Muscle layer of duodenum (tissue), 2 donors: ENCODE results near the gene AR.

Experiments used
- H3K27ac ChIP-seq: one replicate; pipeline ENCODE4 v1.7.0; 2013; ENCODE audit warnings: mild to moderate bottlenecking, low read length
- H3K27me3 ChIP-seq: one replicate; pipeline ENCODE4 v1.7.0; 2013; ENCODE audit warnings: low read depth, mild to moderate bottlenecking, control low read depth, low read length
- H3K36me3 ChIP-seq, 2 donors: one replicate each; pipeline ENCODE4 v1.7.0; 2013; ENCODE audit warnings: low read length in 2 of 2, control low read depth in 1 of 2, mild to moderate bottlenecking in 1 of 2; ENCODE audit not compliant: insufficient read depth in 2 of 2, control insufficient read depth in 1 of 2
- H3K4me1 ChIP-seq, 2 donors: one replicate each; pipeline ENCODE4 v1.7.0; 2013; ENCODE audit warnings: low read length in 2 of 2, mild to moderate bottlenecking in 2 of 2, control low read depth in 1 of 2, moderate library complexity in 1 of 2; ENCODE audit not compliant: insufficient read depth in 2 of 2, control insufficient read depth in 1 of 2
- H3K4me3 ChIP-seq, 2 donors: one replicate each; pipeline ENCODE4 v1.7.0; 2013; ENCODE audit warnings: low read length in 2 of 2, low read depth in 1 of 2, mild to moderate bottlenecking in 1 of 2
- H3K9me3 ChIP-seq, 2 donors: one replicate each; pipeline ENCODE4 v1.7.0; 2013; ENCODE audit warnings: low read length in 2 of 2, control low read depth in 1 of 2, mild to moderate bottlenecking in 1 of 2; ENCODE audit not compliant: control insufficient read depth in 1 of 2
- donor health status: healthy.

Gene AR

DNA sequence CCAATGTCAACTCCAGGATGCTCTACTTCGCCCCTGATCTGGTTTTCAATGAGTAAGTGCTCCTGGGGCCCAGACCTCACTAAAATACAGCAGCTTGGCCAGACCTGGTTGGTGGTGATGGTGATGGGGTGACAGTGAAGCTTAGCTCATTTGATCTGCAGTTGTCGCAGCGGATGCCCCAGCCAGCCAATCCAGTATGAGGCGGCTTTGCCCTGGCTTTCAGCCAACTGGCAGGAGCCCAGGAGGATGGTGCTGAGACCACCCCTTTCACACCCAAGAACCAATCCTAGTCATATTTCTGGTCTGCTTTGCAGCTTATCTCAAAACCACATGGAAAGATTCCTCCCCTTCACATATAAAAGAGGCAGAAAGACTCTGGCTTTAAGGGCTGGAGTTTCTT is 173.8 kb downstream of the AR start:
- Histone ChIP-seq H3K27me3 (no peaks in the 10 kb centered on the region), H3K4me3 (no peak overlapping the region), H3K9me3 (no peaks in the 10 kb centered on the region), H3K4me1 (peaks cover 0 to 6% of the 10 kb centered on the region in 2 donors), H3K27ac (no peak overlapping the region), H3K36me3 (no peaks in the 10 kb centered on the region)

DNA sequence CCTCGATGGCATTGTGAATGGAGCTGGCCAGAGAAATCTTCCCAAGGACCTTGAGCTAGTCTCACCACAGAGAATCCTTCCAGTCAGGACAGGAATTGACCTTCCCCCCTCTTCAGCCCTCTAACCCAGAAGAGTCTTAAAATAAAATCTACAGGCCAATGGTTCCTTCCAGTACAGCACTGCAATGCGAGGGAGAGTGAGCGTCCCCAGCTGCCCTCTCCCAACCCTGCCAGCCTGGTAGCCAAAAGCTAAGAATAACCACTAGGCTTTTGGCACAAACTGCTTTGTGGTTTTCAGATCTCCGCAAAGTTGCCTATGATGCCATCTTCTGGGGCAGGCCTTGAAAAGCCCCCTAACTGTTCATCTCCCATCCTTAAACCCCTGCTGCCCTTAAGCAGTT is 175.1 kb downstream of the AR start:
- H3K4me3 ChIP-seq = no peak overlapping the region
- H3K27me3 ChIP-seq = no peaks in the 10 kb centered on the region
- peaks cover 0 to 6% of the 10 kb centered on the region in 2 donors for H3K4me1 ChIP-seq
- no peak overlapping the region for H3K27ac ChIP-seq
- no peaks in the 10 kb centered on the region for H3K36me3 ChIP-seq
- no peaks in the 10 kb centered on the region for H3K9me3 ChIP-seq

DNA sequence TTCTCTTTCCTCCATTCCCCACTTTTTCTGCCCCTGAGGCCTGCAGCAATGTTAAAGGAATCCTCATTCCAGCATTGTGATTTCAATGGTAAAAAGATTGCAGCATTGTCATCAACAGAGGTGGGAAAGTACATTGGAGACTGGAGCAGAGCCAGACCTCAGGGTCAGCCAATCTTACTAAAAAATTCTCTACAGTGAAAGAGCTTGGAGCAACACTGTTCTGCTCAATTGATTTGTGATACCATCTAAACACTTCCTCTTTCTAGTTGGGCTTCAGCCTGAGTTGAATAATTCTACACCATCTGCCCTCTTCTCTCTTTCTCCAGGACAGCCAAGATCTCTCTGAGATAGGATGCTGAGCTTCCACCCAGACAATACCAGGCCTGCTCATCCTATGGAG is 176.5 kb downstream of the AR start:
- Histone ChIP-seq H3K27ac (no peak overlapping the region), H3K27me3 (no peaks in the 10 kb centered on the region), H3K36me3 (no peaks in the 10 kb centered on the region), H3K4me3 (no peak overlapping the region), H3K4me1 (peaks cover 0 to 6% of the 10 kb centered on the region in 2 donors), H3K9me3 (no peaks in the 10 kb centered on the region)

DNA sequence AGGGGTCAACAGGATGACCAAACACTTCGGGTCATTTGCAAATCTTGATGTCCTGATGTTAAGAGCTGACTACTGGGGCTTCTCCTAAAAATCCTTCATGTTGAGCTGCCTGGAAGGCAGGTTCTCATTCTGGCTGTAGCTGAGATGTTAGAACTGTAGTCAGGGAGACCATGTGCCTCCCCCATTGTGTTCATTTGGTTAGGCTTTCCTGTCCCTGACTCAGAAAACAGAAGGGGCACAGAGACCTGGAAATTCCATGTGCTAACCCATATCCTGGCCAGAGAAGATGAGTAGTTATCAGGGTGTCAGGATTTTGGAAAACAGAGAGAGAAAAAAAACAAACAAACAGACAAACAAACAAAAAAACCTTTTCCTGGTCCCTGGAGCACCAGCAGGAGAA is 177.5 kb downstream of the AR start:
- Histone ChIP-seq H3K9me3 (no peaks in the 10 kb centered on the region), H3K4me1 (peaks cover 0 to 6% of the 10 kb centered on the region in 2 donors), H3K36me3 (no peaks in the 10 kb centered on the region), H3K27me3 (no peaks in the 10 kb centered on the region), H3K27ac (no peak overlapping the region), H3K4me3 (no peak overlapping the region)

DNA sequence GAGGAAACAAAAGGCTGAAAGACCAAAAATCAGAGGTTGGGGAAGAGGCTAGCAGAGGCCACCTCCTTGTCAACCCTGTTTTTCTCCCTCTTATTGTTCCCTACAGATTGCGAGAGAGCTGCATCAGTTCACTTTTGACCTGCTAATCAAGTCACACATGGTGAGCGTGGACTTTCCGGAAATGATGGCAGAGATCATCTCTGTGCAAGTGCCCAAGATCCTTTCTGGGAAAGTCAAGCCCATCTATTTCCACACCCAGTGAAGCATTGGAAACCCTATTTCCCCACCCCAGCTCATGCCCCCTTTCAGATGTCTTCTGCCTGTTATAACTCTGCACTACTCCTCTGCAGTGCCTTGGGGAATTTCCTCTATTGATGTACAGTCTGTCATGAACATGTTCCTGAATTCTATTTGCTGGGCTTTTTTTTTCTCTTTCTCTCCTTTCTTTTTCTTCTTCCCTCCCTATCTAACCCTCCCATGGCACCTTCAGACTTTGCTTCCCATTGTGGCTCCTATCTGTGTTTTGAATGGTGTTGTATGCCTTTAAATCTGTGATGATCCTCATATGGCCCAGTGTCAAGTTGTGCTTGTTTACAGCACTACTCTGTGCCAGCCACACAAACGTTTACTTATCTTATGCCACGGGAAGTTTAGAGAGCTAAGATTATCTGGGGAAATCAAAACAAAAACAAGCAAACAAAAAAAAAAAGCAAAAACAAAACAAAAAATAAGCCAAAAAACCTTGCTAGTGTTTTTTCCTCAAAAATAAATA is 179.9 kb downstream of the AR start:
- no peaks in the 10 kb centered on the region for H3K9me3 ChIP-seq
- H3K4me1 ChIP-seq = peaks cover 0 to 10% of the 10 kb centered on the region in 2 donors
- no peak overlapping the region for H3K27ac ChIP-seq
- no peak overlapping the region for H3K4me3 ChIP-seq
- H3K36me3 ChIP-seq = no peaks in the 10 kb centered on the region
- H3K27me3 ChIP-seq = no peaks in the 10 kb centered on the region

DNA sequence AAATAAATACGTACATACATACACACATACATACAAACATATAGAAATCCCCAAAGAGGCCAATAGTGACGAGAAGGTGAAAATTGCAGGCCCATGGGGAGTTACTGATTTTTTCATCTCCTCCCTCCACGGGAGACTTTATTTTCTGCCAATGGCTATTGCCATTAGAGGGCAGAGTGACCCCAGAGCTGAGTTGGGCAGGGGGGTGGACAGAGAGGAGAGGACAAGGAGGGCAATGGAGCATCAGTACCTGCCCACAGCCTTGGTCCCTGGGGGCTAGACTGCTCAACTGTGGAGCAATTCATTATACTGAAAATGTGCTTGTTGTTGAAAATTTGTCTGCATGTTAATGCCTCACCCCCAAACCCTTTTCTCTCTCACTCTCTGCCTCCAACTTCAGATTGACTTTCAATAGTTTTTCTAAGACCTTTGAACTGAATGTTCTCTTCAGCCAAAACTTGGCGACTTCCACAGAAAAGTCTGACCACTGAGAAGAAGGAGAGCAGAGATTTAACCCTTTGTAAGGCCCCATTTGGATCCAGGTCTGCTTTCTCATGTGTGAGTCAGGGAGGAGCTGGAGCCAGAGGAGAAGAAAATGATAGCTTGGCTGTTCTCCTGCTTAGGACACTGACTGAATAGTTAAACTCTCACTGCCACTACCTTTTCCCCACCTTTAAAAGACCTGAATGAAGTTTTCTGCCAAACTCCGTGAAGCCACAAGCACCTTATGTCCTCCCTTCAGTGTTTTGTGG is 180.7 kb downstream of the AR start:
- Histone ChIP-seq H3K4me1 (peaks cover 0 to 10% of the 10 kb centered on the region in 2 donors), H3K36me3 (no peaks in the 10 kb centered on the region), H3K27ac (no peak overlapping the region), H3K27me3 (no peaks in the 10 kb centered on the region), H3K4me3 (no peak overlapping the region), H3K9me3 (no peaks in the 10 kb centered on the region)

DNA sequence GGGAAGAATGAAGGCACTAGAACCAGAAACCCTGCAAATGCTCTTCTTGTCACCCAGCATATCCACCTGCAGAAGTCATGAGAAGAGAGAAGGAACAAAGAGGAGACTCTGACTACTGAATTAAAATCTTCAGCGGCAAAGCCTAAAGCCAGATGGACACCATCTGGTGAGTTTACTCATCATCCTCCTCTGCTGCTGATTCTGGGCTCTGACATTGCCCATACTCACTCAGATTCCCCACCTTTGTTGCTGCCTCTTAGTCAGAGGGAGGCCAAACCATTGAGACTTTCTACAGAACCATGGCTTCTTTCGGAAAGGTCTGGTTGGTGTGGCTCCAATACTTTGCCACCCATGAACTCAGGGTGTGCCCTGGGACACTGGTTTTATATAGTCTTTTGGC is 181.7 kb downstream of the AR start:
- H3K4me1 ChIP-seq = peaks cover 0 to 6% of the 10 kb centered on the region in 2 donors
- no peaks in the 10 kb centered on the region for H3K9me3 ChIP-seq
- H3K36me3 ChIP-seq = no peaks in the 10 kb centered on the region
- H3K27ac ChIP-seq = no peak overlapping the region
- no peaks in the 10 kb centered on the region for H3K27me3 ChIP-seq
- H3K4me3 ChIP-seq = no peak overlapping the region

DNA sequence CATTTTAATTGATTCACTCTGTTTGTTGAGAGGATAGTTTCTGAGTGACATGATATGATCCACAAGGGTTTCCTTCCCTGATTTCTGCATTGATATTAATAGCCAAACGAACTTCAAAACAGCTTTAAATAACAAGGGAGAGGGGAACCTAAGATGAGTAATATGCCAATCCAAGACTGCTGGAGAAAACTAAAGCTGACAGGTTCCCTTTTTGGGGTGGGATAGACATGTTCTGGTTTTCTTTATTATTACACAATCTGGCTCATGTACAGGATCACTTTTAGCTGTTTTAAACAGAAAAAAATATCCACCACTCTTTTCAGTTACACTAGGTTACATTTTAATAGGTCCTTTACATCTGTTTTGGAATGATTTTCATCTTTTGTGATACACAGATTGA is 182.2 kb downstream of the AR start:
- Histone ChIP-seq H3K36me3 (no peaks in the 10 kb centered on the region), H3K27me3 (no peaks in the 10 kb centered on the region), H3K9me3 (no peaks in the 10 kb centered on the region), H3K4me3 (no peak overlapping the region), H3K4me1 (peaks cover 0 to 5% of the 10 kb centered on the region in 2 donors), H3K27ac (no peak overlapping the region)

DNA sequence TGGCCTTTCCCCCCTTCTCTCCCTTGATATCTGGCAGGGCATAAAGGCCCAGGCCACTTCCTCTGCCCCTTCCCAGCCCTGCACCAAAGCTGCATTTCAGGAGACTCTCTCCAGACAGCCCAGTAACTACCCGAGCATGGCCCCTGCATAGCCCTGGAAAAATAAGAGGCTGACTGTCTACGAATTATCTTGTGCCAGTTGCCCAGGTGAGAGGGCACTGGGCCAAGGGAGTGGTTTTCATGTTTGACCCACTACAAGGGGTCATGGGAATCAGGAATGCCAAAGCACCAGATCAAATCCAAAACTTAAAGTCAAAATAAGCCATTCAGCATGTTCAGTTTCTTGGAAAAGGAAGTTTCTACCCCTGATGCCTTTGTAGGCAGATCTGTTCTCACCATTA is 183.8 kb downstream of the AR start:
- no peaks in the 10 kb centered on the region for H3K27me3 ChIP-seq
- no peak overlapping the region for H3K27ac ChIP-seq
- H3K4me3 ChIP-seq = no peak overlapping the region
- H3K9me3 ChIP-seq = no peaks in the 10 kb centered on the region
- peaks cover 0 to 5% of the 10 kb centered on the region in 2 donors for H3K4me1 ChIP-seq
- H3K36me3 ChIP-seq = no peaks in the 10 kb centered on the region

DNA sequence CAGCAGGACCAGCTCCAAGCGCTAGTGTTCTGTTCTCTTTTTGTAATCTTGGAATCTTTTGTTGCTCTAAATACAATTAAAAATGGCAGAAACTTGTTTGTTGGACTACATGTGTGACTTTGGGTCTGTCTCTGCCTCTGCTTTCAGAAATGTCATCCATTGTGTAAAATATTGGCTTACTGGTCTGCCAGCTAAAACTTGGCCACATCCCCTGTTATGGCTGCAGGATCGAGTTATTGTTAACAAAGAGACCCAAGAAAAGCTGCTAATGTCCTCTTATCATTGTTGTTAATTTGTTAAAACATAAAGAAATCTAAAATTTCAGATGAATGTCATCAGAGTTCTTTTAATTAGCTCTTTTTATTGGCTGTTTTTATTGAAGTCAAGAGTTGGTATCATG is 186.5 kb downstream of the AR start:
- no peak overlapping the region for H3K4me3 ChIP-seq
- no peaks in the 10 kb centered on the region for H3K9me3 ChIP-seq
- no peaks in the 10 kb centered on the region for H3K36me3 ChIP-seq
- no peaks in the 10 kb centered on the region for H3K27me3 ChIP-seq
- peaks cover 0 to 5% of the 10 kb centered on the region in 2 donors for H3K4me1 ChIP-seq
- no peak overlapping the region for H3K27ac ChIP-seq

DNA sequence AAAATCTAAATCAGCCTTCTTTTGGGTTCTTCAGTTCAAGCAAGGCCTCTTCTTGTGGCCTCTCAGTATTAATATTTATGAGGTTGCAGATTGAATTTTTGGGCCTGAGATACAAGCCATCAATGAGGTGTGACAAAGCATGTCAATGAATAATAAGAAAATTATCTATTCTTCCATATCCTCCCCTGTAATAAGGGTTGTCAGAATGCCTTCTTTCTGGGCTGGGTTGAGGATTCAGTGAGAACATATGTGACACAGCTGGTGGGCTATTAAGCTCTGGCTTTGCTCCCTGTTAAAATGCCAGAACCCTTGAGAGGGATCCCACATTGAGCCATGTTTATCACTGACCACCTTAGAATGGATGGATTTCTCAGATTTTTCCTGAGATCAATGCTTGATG is 187.2 kb downstream of the AR start:
- no peak overlapping the region for H3K4me3 ChIP-seq
- H3K27ac ChIP-seq = no peak overlapping the region
- no peaks in the 10 kb centered on the region for H3K27me3 ChIP-seq
- no peaks in the 10 kb centered on the region for H3K9me3 ChIP-seq
- H3K36me3 ChIP-seq = no peaks in the 10 kb centered on the region
- H3K4me1 ChIP-seq = peaks cover 0 to 5% of the 10 kb centered on the region in 2 donors
